H1 (cell line): Measurements from ENCODE around the gene RXRA. TPM values are rescaled to one million over a fixed set of nuclear protein-coding genes. Genes with fewer than 3 reads are reported as not detected.

Source experiments
- CTCF ChIA-PET: fragments of 300-600 bp; sonication (Branson Sonifier 250); formaldehyde crosslinking; loops from one replicate; lab custom pipeline; 2021; ENCODE audit not compliant: partially characterized antibody; lab: Charles Lee
- POLR2A ChIA-PET: fragments of 300-600 bp; sonication (Branson Sonifier 250); formaldehyde crosslinking; loops from one replicate; lab custom pipeline; 2021; ENCODE audit warnings: inconsistent platforms; ENCODE audit not compliant: partially characterized antibody; lab: Charles Lee
- DNase-seq, 2 experiments: peaks; one replicate each; pipeline versions ENCODE4 v3.0.0 to v3.0.0-alpha.2; 2010 to 2022; ENCODE audit warnings: low spot score in 2 of 2, low read depth in 1 of 2, mixed read lengths in 1 of 2
- FAIRE-seq: peaks from 2 replicates; lab custom pipeline; 2011; peaks lifted over from hg19 to GRCh38; lab: Jason Lieb, UNC
- H2AFZ ChIP-seq: 2 replicates; pipeline ENCODE4 v1.8.1; 2012; ENCODE audit warnings: low read length, inconsistent platforms
- H2AK5ac ChIP-seq: 2 replicates; pipeline ENCODE4 v1.6.1; 2013; ENCODE audit warnings: low read depth, low read length
- H2BK120ac ChIP-seq: replicated peaks from 2 replicates; pipeline ENCODE3; 2013; ENCODE audit warnings: low read depth, low read length, inconsistent platforms
- H2BK12ac ChIP-seq: 2 replicates; pipeline ENCODE4 v1.6.1; 2013; ENCODE audit warnings: low read depth, low read length
- H2BK15ac ChIP-seq: 2 replicates; pipeline ENCODE4 v1.6.1; 2013; ENCODE audit warnings: low read length
- H2BK20ac ChIP-seq: 2 replicates; pipeline ENCODE4 v1.6.1; 2013; ENCODE audit warnings: low read length
- H2BK5ac ChIP-seq: 2 replicates; pipeline ENCODE4 v1.6.1; 2013; ENCODE audit warnings: low read depth, low read length
- H3K14ac ChIP-seq: 2 replicates; pipeline ENCODE4 v1.6.1; 2013; ENCODE audit warnings: inconsistent platforms; ENCODE audit not compliant: insufficient read length
- H3K18ac ChIP-seq: 2 replicates; pipeline ENCODE4 v1.6.1; 2013; ENCODE audit warnings: low read length; ENCODE audit errors: extremely low read depth
- H3K23ac ChIP-seq: 2 replicates; pipeline ENCODE4 v1.6.1; 2013; ENCODE audit warnings: inconsistent platforms; ENCODE audit not compliant: insufficient read length
- H3K23me2 ChIP-seq: 2 replicates; pipeline ENCODE4 v1.6.1; 2013; ENCODE audit warnings: low read depth, low read length
- H3K27ac ChIP-seq: 2 replicates; pipeline ENCODE4 v1.6.1; 2011; ENCODE audit warnings: low read depth, low read length, inconsistent platforms
- H3K27me3 ChIP-seq, 4 experiments: replicated peaks in 1 of 4; 1 replicate in 1 of 4; 2 replicates in 3 of 4; pipeline versions ENCODE4 v1.6.1 to v1.8.1; 2011 to 2013; ENCODE audit warnings: low read length in 3 of 4, mild to moderate bottlenecking in 3 of 4, inconsistent platforms in 2 of 4, mixed read lengths in 2 of 4, moderate library complexity in 1 of 4; ENCODE audit not compliant: control insufficient read depth in 3 of 4, insufficient read depth in 3 of 4; ENCODE audit errors: extremely low read depth in 1 of 4
- H3K36me3 ChIP-seq, 4 experiments: 2 replicates each; pipeline versions ENCODE4 v1.6.1 to v1.8.1; 2011 to 2013; ENCODE audit warnings: mild to moderate bottlenecking in 4 of 4, low read length in 3 of 4, moderate library complexity in 2 of 4, control low read depth in 1 of 4, inconsistent platforms in 1 of 4; ENCODE audit not compliant: insufficient read depth in 4 of 4, control insufficient read depth in 2 of 4
- H3K4ac ChIP-seq: replicated peaks from 2 replicates; pipeline ENCODE3; 2013; ENCODE audit warnings: low read length, low read depth, mixed read lengths, inconsistent platforms; ENCODE audit not compliant: insufficient read length
- H3K4me1 ChIP-seq, 4 experiments: replicated peaks in 1 of 4; 1 replicate in 1 of 4; 2 replicates in 3 of 4; pipeline versions ENCODE4 v1.6.1 to v1.8.1; 2011 to 2013; ENCODE audit warnings: low read length in 3 of 4, inconsistent platforms in 2 of 4, mixed read lengths in 1 of 4; ENCODE audit not compliant: insufficient read depth in 4 of 4, control insufficient read depth in 3 of 4
- H3K4me2 ChIP-seq, 2 experiments: 2 replicates each; pipeline versions ENCODE4 v1.6.1 to v1.8.1; 2011 to 2013; ENCODE audit warnings: low read depth in 2 of 2, low read length in 2 of 2, control low read depth in 1 of 2, inconsistent platforms in 1 of 2, mild to moderate bottlenecking in 1 of 2; ENCODE audit not compliant: insufficient read depth in 1 of 2
- H3K4me3 ChIP-seq, 4 experiments: fragments of 200-600, 300-600 bp in 1 of 4; sonication (generic), shearing (Covaris generic), sonication (Bioruptor Twin) in 1 of 4; 2 replicates each; pipeline versions ENCODE4 v1.5.1 to v1.8.1; 2011 to 2016; ENCODE audit warnings: low read length in 4 of 4, low read depth in 3 of 4, control low read depth in 2 of 4, inconsistent platforms in 2 of 4, mild to moderate bottlenecking in 2 of 4, mixed read lengths in 1 of 4, moderate library complexity in 1 of 4; ENCODE audit not compliant: insufficient read depth in 2 of 4; ENCODE audit errors: extremely low read depth in 1 of 4
- H3K56ac ChIP-seq: replicated peaks from 2 replicates; pipeline ENCODE3; 2013; ENCODE audit warnings: low read depth, mild to moderate bottlenecking, mixed read lengths, low read length, inconsistent platforms; ENCODE audit not compliant: insufficient read length
- H3K79me1 ChIP-seq: 2 replicates; pipeline ENCODE4 v1.6.1; 2013; ENCODE audit warnings: low read depth, low read length, control low read depth
- H3K79me2 ChIP-seq, 2 experiments: 2 replicates each; pipeline versions ENCODE4 v1.6.1 to v1.8.1; 2012 to 2013; ENCODE audit warnings: low read length in 2 of 2, mild to moderate bottlenecking in 2 of 2, inconsistent platforms in 1 of 2; ENCODE audit not compliant: insufficient read depth in 2 of 2, control insufficient read depth in 1 of 2
- H3K9ac ChIP-seq, 4 experiments: replicated peaks in 1 of 4; 1 replicate in 1 of 4; 2 replicates in 3 of 4; pipeline versions ENCODE4 v1.6.1 to v1.8.1; 2011 to 2013; ENCODE audit warnings: low read depth in 3 of 4, low read length in 3 of 4, control low read depth in 2 of 4, mild to moderate bottlenecking in 2 of 4, moderate library complexity in 2 of 4, inconsistent platforms in 1 of 4; ENCODE audit errors: extremely low read depth in 1 of 4
- H3K9me3 ChIP-seq, 2 experiments: 2 replicates each; pipeline versions ENCODE4 v1.6.1 to v1.8.1; 2012 to 2013; ENCODE audit warnings: mild to moderate bottlenecking in 2 of 2, moderate library complexity in 2 of 2, control low read depth in 1 of 2, inconsistent platforms in 1 of 2, low read depth in 1 of 2, low read length in 1 of 2, mixed read lengths in 1 of 2; ENCODE audit not compliant: insufficient read depth in 2 of 2
- H4K20me1 ChIP-seq, 2 experiments: replicated peaks in 1 of 2; 2 replicates each; pipeline versions ENCODE3 to v1.8.1; 2011 to 2013; ENCODE audit warnings: inconsistent platforms in 2 of 2, low read length in 2 of 2, mild to moderate bottlenecking in 1 of 2; ENCODE audit not compliant: insufficient read depth in 2 of 2, control insufficient read depth in 1 of 2
- H4K5ac ChIP-seq: 2 replicates; pipeline ENCODE4 v1.6.1; 2013; ENCODE audit warnings: low read length, low read depth, mixed read lengths, inconsistent platforms; ENCODE audit not compliant: insufficient read length
- H4K8ac ChIP-seq: 2 replicates; pipeline ENCODE4 v1.8.0; 2013; ENCODE audit warnings: mild to moderate bottlenecking, moderate library complexity, low read length, inconsistent platforms; ENCODE audit not compliant: insufficient read depth; ENCODE audit errors: extremely low read depth
- H4K91ac ChIP-seq: replicated peaks from 2 replicates; pipeline ENCODE3; 2013; ENCODE audit warnings: low read length, mixed read lengths, inconsistent platforms; ENCODE audit not compliant: insufficient read length
- KDM4A ChIP-seq: IDR thresholded peaks from one replicate; pipeline ENCODE4 v1.7.1; 2012; ENCODE audit warnings: low read depth, mild to moderate bottlenecking, moderate library complexity, low read length, inconsistent platforms; ENCODE audit not compliant: severe bottlenecking
- POU5F1 ChIP-seq: IDR thresholded peaks from 2 replicates; pipeline ENCODE4 v1.6.1; 2011; ENCODE audit warnings: low read depth, mild to moderate bottlenecking, low read length, moderate library complexity
- RAD21 ChIP-seq, 2 experiments: IDR thresholded peaks in 1 of 2; conservative IDR thresholded peaks in 1 of 2; 2 replicates each; pipeline ENCODE4 v1.6.1; 2011; ENCODE audit warnings: low read depth in 2 of 2, low read length in 2 of 2, improper control_type of control experiment in 1 of 2, inconsistent platforms in 1 of 2, mild to moderate bottlenecking in 1 of 2, moderate library complexity in 1 of 2
- RFX5 ChIP-seq: IDR thresholded peaks from 2 replicates; pipeline ENCODE4 v1.6.1; 2011; ENCODE audit warnings: low read depth, low read length, improper control_type of control experiment, borderline replicate concordance
- RNF2 ChIP-seq: fragments of 200-900, 300-1000 bp; sonication (generic); IDR thresholded peaks from 2 replicates; pipeline ENCODE4 v1.7.1; 2016; ENCODE audit warnings: borderline replicate concordance, low read depth, mild to moderate bottlenecking, antibody characterized with exemption, low read length; ENCODE audit not compliant: poor library complexity, severe bottlenecking; ENCODE audit errors: missing control alignments
- SUZ12 ChIP-seq: fragments of 200-600 bp; sonication (generic); IDR thresholded peaks from 2 replicates; pipeline ENCODE4 v1.6.1; 2012; ENCODE audit warnings: mild to moderate bottlenecking, inconsistent platforms, low read length, moderate library complexity, mixed read lengths
- TAF7 ChIP-seq: optimal IDR thresholded peaks from 2 replicates; pipeline ENCODE3; 2011; ENCODE audit warnings: low read depth, mild to moderate bottlenecking, inconsistent platforms, low read length, moderate library complexity, borderline replicate concordance
- WGBS, 2 experiments: shearing (Covaris generic) in 1 of 2; methylation state at CpG; one replicate each; pipeline versions ENCODE4 v1.1.6 to v1.1.7; 2013 to 2015; ENCODE audit warnings: low lambda C conversion rate in 2 of 2, mixed read lengths in 2 of 2, inconsistent platforms in 1 of 2, low coverage in 1 of 2, missing lambda C conversion rate in 1 of 2; ENCODE audit not compliant: insufficient replicate concordance in 2 of 2, insufficient coverage in 1 of 2, insufficient read length in 1 of 2; ENCODE audit errors: extremely low coverage in 1 of 2, missing lambda C conversion rate in 1 of 2; 5-methylcytosine and 5-hydroxymethylcytosine counted together
- polyA plus RNA-seq, 7 experiments: library from polyadenylated mRNA; depleted of rRNA in 3 of 7; stranded (reverse) in 5 of 7; unstranded in 2 of 7; fragments of >200 nt in 5 of 7; fragments of 200-250 nt in 2 of 7; gene quantifications; 1 replicate in 5 of 7; 2 replicates in 1 of 7; 4 replicates in 1 of 7; pipeline versions ENCODE4 v1.2.1 to v1.2.3, GENCODE V29; 2011 to 2013; ENCODE audit warnings: missing spikeins in 2 of 7, mixed read lengths in 2 of 7
- total RNA-seq: library from RNA; stranded (reverse); fragmentation: NEBNext Ultra II Directional; extraction: Animal tissue kit (Norgen Biotek cat#: 25700); gene quantifications from 2 replicates; pipeline ENCODE4 v1.2.1, GENCODE V29; 2021
- TF ChIP-seq, protein P1 (sequence below): IDR thresholded peaks from 2 replicates; pipeline ENCODE4 v1.6.1; 2011; ENCODE audit warnings: low read depth, mild to moderate bottlenecking, low read length; ENCODE audit not compliant: insufficient read depth

The RXRA gene
- total and polyA plus RNA-seq, 2 of the 8 experiments (the other 6 are each of a cell fraction or from before 2014, with no cell fraction given): 9.8 to 29.4 TPM

DNA sequence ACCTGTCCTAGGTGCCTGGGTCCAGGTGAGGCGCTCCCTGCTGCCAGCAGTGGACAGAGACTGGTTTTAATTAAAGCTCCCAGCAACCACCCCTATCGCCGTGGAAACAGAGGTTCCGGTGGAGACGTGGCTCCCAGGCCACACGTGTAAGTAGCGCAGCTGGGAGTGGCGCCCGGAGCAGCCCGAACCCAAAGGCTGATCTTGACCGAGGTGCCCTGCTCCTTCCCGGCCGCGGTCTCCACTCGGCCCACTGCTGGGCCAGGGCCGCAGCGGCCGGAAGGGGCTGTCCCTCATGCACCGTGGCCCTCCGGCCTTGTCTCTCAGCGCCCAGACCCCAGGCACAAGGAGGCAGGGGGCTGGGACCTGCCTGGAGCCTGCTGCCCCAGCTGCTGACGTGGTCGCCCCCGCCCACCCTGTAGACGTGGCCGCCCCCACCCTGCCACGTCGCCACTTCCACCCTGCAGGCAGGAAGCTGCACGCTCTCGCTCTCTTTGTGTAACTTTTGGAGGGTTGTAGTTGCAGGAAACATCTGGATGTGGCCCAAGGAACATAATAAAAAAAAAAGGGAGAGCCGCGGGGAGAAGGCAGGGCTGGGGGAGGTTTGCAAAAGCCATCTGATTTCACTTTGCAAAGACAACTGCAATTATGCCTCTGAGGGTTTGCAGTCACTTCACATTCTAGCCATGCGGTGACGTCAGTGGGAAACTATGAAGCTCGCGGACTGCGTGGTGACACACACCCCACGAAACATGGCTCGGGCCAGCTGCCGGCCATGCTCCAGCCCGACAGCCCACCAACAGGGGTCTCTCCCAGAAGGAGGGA, 129.9 kb downstream of the RXRA start:
- POLR2A ChIA-PET: no interaction called here

More for the DNA sequence above, 129.9 kb downstream of the RXRA start:
- Histone ChIP-seq H3K23ac (no peak overlapping the region), H4K20me1 (no peaks in the 10 kb centered on the region), H3K27me3 (no peaks in the 10 kb centered on the region), H3K4ac (no peak overlapping the region), H3K79me1 (no peaks in the 10 kb centered on the region), H3K4me2 (no peak overlapping the region), H2BK20ac (no peak overlapping the region), H3K56ac (no peak overlapping the region), H3K9me3 (no peaks in the 10 kb centered on the region), H4K8ac (peak overlapping the region; percentile 53; the same call in 1 of the 2 replicates), H2BK15ac (no peak overlapping the region), H3K23me2 (peaks cover 7% of the 10 kb centered on the region; the same call in 1 of the 2 replicates), H2AFZ (no peak overlapping the region), H3K9ac (no peak overlapping the region), H4K5ac (no peak overlapping the region), H3K36me3 (no peaks in the 10 kb centered on the region), H3K4me1 (no peaks in the 10 kb centered on the region), H3K27ac (no peak overlapping the region), H2BK12ac (no peak overlapping the region), H4K91ac (no peak overlapping the region), H3K79me2 (no peaks in the 10 kb centered on the region), H2BK5ac (no peak overlapping the region), H3K14ac (no peak overlapping the region), H3K4me3 (no peak overlapping the region), H2BK120ac (no peak overlapping the region), H2AK5ac (no peak overlapping the region), H3K18ac (no peak overlapping the region)
- CTCF ChIA-PET: interaction anchor here (0.7 to 1.1 kb wide), 3 partner anchors 11 to 285 kb away, joined by 3 read pairs; no protein-coding TSS in a partner anchor
- DNase-seq: no peak
- WGBS, 2 experiments: 92% methylated on average over 32 of the region's 41 CpGs; no CpG with 5 or more reads in 1 of the 2 experiments
- FAIRE-seq: no peak
- TF ChIP-seq RNF2 (no peak), RAD21 (IDR thresholded peaks at IDR 0.05 in 1 of 2, conservative IDR thresholded peaks at IDR 0.05 in 1 of 2; ENCODE audit: low read depth in 2 of 2, low read length in 2 of 2) (no peak), TAF7 (no peak), KDM4A (no peak), SUZ12 (no peak), RFX5 (no peak), POU5F1 (no peak)
- TF ChIP-seq, protein P1, sequence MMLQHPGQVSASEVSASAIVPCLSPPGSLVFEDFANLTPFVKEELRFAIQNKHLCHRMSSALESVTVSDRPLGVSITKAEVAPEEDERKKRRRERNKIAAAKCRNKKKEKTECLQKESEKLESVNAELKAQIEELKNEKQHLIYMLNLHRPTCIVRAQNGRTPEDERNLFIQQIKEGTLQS: no peak
